NCI-H1694 treated with DMSO at 0.1 percent for 48 hours (cell line): ENCODE data around the gene PRAME.
"Not testable (repeated sequence)": the region's sequence is repeated elsewhere in the genome, so short reads cannot be mapped to it uniquely, and the experiment has no call there.

Source experiments
- DNase-seq: peaks from one replicate; lab custom pipeline; 2025; lab: John Stamatoyannopoulos, UW

Gene PRAME

GRCh38 chr22:22558972-22559603 is at the start of gene PRAME:
Gene PRAME, minus strand, starts transcription at chr22:22559265. Its CDS starts 2,433 bp downstream, at chr22:22556832.
- DNase-seq, result peak; percentile 82

GRCh38 chr22:22608022-22608421 is 49.0 kb upstream of the PRAME start:
- not testable (repeated sequence) for DNase-seq

- DNase-seq, result no peak
Measured at GRCh38 chr22:22605074-22605404, 46.0 kb upstream of the PRAME start.

GRCh38 chr22:22604326-22605073 is 45.4 kb upstream of the PRAME start:
- DNase-seq, result no peak

GRCh38 chr22:22603470-22603947 is 44.4 kb upstream of the PRAME start:
- DNase-seq, result no peak

- DNase-seq, result no peak
Measured at GRCh38 chr22:22600531-22601261, 41.6 kb upstream of the PRAME start.

- DNase-seq, result no peak
Measured at GRCh38 chr22:22599248-22599647, 40.2 kb upstream of the PRAME start.

- no peak for DNase-seq
Measured at GRCh38 chr22:22598144-22598543, 39.1 kb upstream of the PRAME start.

- DNase-seq, result no peak
Measured at GRCh38 chr22:22595001-22595835, 36.2 kb upstream of the PRAME start.

GRCh38 chr22:22593964-22594656 is 35.0 kb upstream of the PRAME start:
- DNase-seq, result peak; percentile 12

GRCh38 chr22:22593250-22593649 is 34.2 kb upstream of the PRAME start:
- DNase-seq, result no peak

GRCh38 chr22:22591348-22592299 is 32.6 kb upstream of the PRAME start:
- DNase-seq, result no peak

GRCh38 chr22:22590136-22590891 is 31.2 kb upstream of the PRAME start:
- no peak for DNase-seq

- no peak for DNase-seq
Measured at GRCh38 chr22:22588485-22589164, 29.6 kb upstream of the PRAME start.

- no peak for DNase-seq
Measured at GRCh38 chr22:22587577-22588188, 28.6 kb upstream of the PRAME start.

- DNase-seq, result no peak
Measured at GRCh38 chr22:22584722-22585121, 25.7 kb upstream of the PRAME start.

GRCh38 chr22:22583030-22583429 is 24.0 kb upstream of the PRAME start:
- DNase-seq, result no peak

- not testable (repeated sequence) for DNase-seq
Measured at GRCh38 chr22:22581524-22581923, 22.5 kb upstream of the PRAME start.
